Mesenchymal stem cell (in vitro differentiated cells and primary cell): ENCODE data around the gene FHOD1.

Source experiments
- DNase-seq: peaks from one replicate; pipeline ENCODE4 v3.0.0-alpha.2; 2013
- H2AFZ ChIP-seq: one replicate; pipeline ENCODE4 v1.6.1; 2013; ENCODE audit warnings: low read depth, mild to moderate bottlenecking, control low read depth, inconsistent platforms, low read length, moderate library complexity
- H2AK5ac ChIP-seq: 2 replicates; pipeline ENCODE4 v1.6.1; 2013; ENCODE audit warnings: low read length, moderate library complexity, mild to moderate bottlenecking, inconsistent platforms; ENCODE audit not compliant: severe bottlenecking
- H2BK120ac ChIP-seq: one replicate; pipeline ENCODE4 v1.6.1; 2013; ENCODE audit warnings: low read depth, mild to moderate bottlenecking, inconsistent platforms, low read length, moderate library complexity
- H2BK12ac ChIP-seq, 2 experiments: one replicate each; pipeline ENCODE4 v1.6.1; 2013; ENCODE audit warnings: inconsistent platforms in 2 of 2, low read length in 2 of 2, mild to moderate bottlenecking in 2 of 2, moderate library complexity in 2 of 2, control low read depth in 1 of 2
- H2BK15ac ChIP-seq: one replicate; pipeline ENCODE4 v1.6.1; 2013; ENCODE audit warnings: mild to moderate bottlenecking, low read depth, inconsistent platforms; ENCODE audit not compliant: poor library complexity, severe bottlenecking
- H2BK5ac ChIP-seq: 2 replicates; pipeline ENCODE4 v1.6.1; 2013; ENCODE audit warnings: low read depth, mild to moderate bottlenecking, low read length, control low read depth, inconsistent platforms; ENCODE audit not compliant: poor library complexity, severe bottlenecking
- H3K14ac ChIP-seq, 2 experiments: one replicate each; pipeline ENCODE4 v1.6.1; 2013; ENCODE audit warnings: inconsistent platforms in 2 of 2, low read length in 2 of 2, control low read depth in 1 of 2, mild to moderate bottlenecking in 1 of 2, moderate library complexity in 1 of 2
- H3K18ac ChIP-seq, 2 experiments: one replicate each; pipeline ENCODE4 v1.6.1; 2013; ENCODE audit warnings: inconsistent platforms in 2 of 2, low read length in 2 of 2, control low read depth in 1 of 2, low read depth in 1 of 2, mild to moderate bottlenecking in 1 of 2
- H3K23ac ChIP-seq, 2 experiments: one replicate each; pipeline ENCODE4 v1.6.1; 2013; ENCODE audit warnings: inconsistent platforms in 2 of 2, low read length in 2 of 2, mild to moderate bottlenecking in 2 of 2, moderate library complexity in 2 of 2, control low read depth in 1 of 2
- H3K27ac ChIP-seq: 2 replicates; pipeline ENCODE4 v1.5.1; 2013; ENCODE audit warnings: mild to moderate bottlenecking, moderate library complexity, low read length, control low read depth, inconsistent platforms; ENCODE audit not compliant: poor library complexity, severe bottlenecking
- H3K27me3 ChIP-seq, 2 experiments: 2 replicates each; pipeline versions ENCODE4 v1.6.1 to v1.7.0; 2013; ENCODE audit warnings: low read length in 2 of 2, mild to moderate bottlenecking in 2 of 2, moderate library complexity in 2 of 2, control low read depth in 1 of 2, inconsistent platforms in 1 of 2; ENCODE audit not compliant: control insufficient read depth in 1 of 2, insufficient read depth in 1 of 2
- H3K36me3 ChIP-seq, 2 experiments: 2 replicates each; pipeline versions ENCODE4 v1.6.1 to v1.7.0; 2013; ENCODE audit warnings: low read length in 2 of 2, control low read depth in 1 of 2, inconsistent platforms in 1 of 2, low read depth in 1 of 2, mild to moderate bottlenecking in 1 of 2; ENCODE audit not compliant: insufficient read depth in 2 of 2, control insufficient read depth in 1 of 2
- H3K4ac ChIP-seq, 2 experiments: one replicate each; pipeline ENCODE4 v1.6.1; 2013; ENCODE audit warnings: inconsistent platforms in 2 of 2, low read length in 2 of 2, mild to moderate bottlenecking in 2 of 2, moderate library complexity in 2 of 2, control low read depth in 1 of 2, low read depth in 1 of 2
- H3K4me1 ChIP-seq: 2 replicates; pipeline ENCODE4 v1.6.1; 2013; ENCODE audit warnings: low read depth, low read length, control low read depth; ENCODE audit not compliant: control insufficient read depth, insufficient read depth
- H3K4me2 ChIP-seq: 2 replicates; pipeline ENCODE4 v1.6.1; 2013; ENCODE audit warnings: low read length, mild to moderate bottlenecking, inconsistent platforms; ENCODE audit not compliant: poor library complexity, severe bottlenecking
- H3K4me3 ChIP-seq, 2 experiments: 2 replicates each; pipeline versions ENCODE4 v1.5.1 to v1.7.0; 2013; ENCODE audit warnings: low read length in 2 of 2, mild to moderate bottlenecking in 2 of 2, control low read depth in 1 of 2, low read depth in 1 of 2; ENCODE audit not compliant: insufficient read depth in 1 of 2
- H3K79me1 ChIP-seq: replicated peaks from 2 replicates; pipeline ENCODE4 v1.6.1; 2013; ENCODE audit warnings: mild to moderate bottlenecking, control low read depth, low read length, inconsistent platforms; ENCODE audit not compliant: poor library complexity, severe bottlenecking
- H3K9ac ChIP-seq: 2 replicates; pipeline ENCODE4 v1.7.0; 2013; ENCODE audit warnings: mild to moderate bottlenecking, low read length, moderate library complexity
- H3K9me3 ChIP-seq: 2 replicates; pipeline ENCODE4 v1.7.0; 2013; ENCODE audit warnings: mild to moderate bottlenecking, low read length; ENCODE audit not compliant: control insufficient read depth
- H4K8ac ChIP-seq: one replicate; pipeline ENCODE4 v1.6.1; 2013; ENCODE audit warnings: inconsistent platforms, mild to moderate bottlenecking, low read length, moderate library complexity
- H4K91ac ChIP-seq: one replicate; pipeline ENCODE4 v1.6.1; 2013; ENCODE audit warnings: mild to moderate bottlenecking, low read length, inconsistent platforms
- WGBS: methylation state at CpG from one replicate; pipeline ENCODE4 v1.1.7; 2013; ENCODE audit warnings: mixed read lengths; 5-methylcytosine and 5-hydroxymethylcytosine counted together

Gene FHOD1

DNA sequence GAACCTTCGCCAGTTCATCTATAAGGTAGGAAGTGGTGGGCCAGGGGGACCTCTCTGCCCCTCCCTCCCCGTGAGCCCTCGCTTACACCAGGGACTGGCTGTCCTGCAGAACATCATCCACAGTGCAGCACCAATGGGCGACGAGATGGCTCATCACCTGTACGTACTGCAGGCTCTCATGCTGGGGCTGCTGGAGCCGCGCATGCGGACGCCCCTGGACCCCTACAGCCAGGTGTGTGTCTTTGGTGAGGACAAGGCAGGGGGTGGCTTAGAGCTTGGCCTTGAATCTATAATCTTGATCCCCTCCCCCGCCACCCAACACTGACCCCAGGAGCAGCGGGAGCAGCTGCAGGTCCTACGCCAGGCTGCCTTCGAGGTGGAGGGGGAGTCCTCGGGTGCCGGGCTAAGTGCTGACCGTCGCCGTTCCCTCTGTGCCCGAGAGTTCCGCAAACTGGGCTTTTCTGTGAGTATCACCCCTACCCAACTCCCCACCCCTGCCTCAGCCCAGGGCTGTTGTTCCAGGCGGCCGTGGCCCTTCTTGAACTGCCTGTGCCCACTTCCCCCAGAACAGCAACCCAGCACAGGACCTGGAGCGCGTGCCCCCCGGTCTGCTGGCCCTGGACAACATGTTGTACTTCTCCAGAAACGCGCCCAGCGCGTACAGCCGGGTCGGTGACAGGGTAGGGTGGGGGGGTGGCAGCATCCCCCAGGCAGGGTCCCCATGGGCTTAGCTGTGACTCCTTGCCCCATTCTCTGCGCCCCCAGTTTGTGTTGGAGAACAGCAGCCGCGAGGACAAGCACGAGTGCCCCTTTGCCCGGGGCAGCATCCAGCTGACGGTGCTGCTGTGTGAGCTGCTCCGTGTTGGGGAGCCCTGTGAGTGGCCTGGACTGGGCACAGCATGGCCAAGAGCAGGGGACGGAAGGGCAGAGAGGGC, 45.6 kb downstream of the FHOD1 start:
- H2AFZ ChIP-seq, result no peak overlapping the region
- WGBS, result 96% methylated on average over 39 of the region's 40 CpGs

DNA sequence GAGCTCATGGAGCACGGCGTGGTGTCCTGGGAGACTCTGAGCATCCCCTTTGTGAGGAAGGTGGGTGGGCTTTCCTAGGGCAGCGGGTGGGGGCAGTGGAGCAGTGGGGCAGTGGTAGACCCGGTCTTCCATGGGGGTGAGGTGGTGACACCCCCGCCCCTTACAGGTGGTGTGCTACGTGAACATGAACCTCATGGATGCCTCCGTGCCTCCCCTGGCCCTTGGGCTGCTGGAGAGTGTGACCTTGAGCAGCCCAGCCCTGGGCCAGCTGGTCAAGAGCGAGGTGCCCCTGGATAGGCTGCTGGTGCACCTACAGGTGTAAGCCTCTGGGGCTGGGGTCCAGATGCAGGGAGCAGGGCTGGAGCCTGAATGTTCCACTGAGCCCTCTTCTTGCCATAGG, 46.8 kb downstream of the FHOD1 start:
- H2AK5ac ChIP-seq, result no peak overlapping the region
- H3K14ac ChIP-seq, result no peak overlapping the region
- H2BK12ac ChIP-seq, result no peak overlapping the region
- H3K79me1 ChIP-seq, result peaks cover 23% of the 10 kb centered on the region
- H4K91ac ChIP-seq, result peak overlapping the region; percentile 70
- H2BK120ac ChIP-seq, result no peak overlapping the region
- H2BK15ac ChIP-seq, result no peak overlapping the region
- H3K27ac ChIP-seq, result no peak overlapping the region
- H3K4me3 ChIP-seq, result no peak overlapping the region
- H2BK5ac ChIP-seq, result no peak overlapping the region
- H3K23ac ChIP-seq, result no peak overlapping the region
- peaks cover 36 to 90% of the 10 kb centered on the region in 2 experiments for H3K36me3 ChIP-seq
- peaks cover 19% of the 10 kb centered on the region for H3K4me1 ChIP-seq
- H3K18ac ChIP-seq, result no peak overlapping the region
- no peak overlapping the region for H3K4ac ChIP-seq
- no peak for DNase-seq
- H3K9ac ChIP-seq, result no peak overlapping the region
- H3K9me3 ChIP-seq, result no peaks in the 10 kb centered on the region
- no peak overlapping the region for H2AFZ ChIP-seq
- H4K8ac ChIP-seq, result no peak overlapping the region
- no peak overlapping the region for H3K4me2 ChIP-seq
- H3K27me3 ChIP-seq, result no peaks in the 10 kb centered on the region
- 98% methylated on average over 8 of the region's 8 CpGs for WGBS

More for the DNA sequence above, 45.6 kb downstream of the FHOD1 start:
- Histone ChIP-seq H3K79me1 (peaks cover 14% of the 10 kb centered on the region), H4K8ac (no peak overlapping the region), H3K23ac (no peak overlapping the region), H3K9ac (no peak overlapping the region), H3K27me3 (no peaks in the 10 kb centered on the region), H2BK120ac (no peak overlapping the region), H3K18ac (no peak overlapping the region), H2BK5ac (no peak overlapping the region), H3K9me3 (no peaks in the 10 kb centered on the region), H3K14ac (no peak overlapping the region), H2BK15ac (no peak overlapping the region), H3K36me3 (peaks cover 24 to 78% of the 10 kb centered on the region in 2 experiments), H3K4me3 (no peak overlapping the region), H4K91ac (no peak overlapping the region), H3K27ac (no peak overlapping the region), H3K4me2 (no peak overlapping the region), H3K4ac (peak overlapping the region in 1 of 2 experiments; percentile 2), H2BK12ac (no peak overlapping the region), H3K4me1 (peaks cover 20% of the 10 kb centered on the region), H2AK5ac (no peak overlapping the region)
- DNase-seq, result no peak

DNA sequence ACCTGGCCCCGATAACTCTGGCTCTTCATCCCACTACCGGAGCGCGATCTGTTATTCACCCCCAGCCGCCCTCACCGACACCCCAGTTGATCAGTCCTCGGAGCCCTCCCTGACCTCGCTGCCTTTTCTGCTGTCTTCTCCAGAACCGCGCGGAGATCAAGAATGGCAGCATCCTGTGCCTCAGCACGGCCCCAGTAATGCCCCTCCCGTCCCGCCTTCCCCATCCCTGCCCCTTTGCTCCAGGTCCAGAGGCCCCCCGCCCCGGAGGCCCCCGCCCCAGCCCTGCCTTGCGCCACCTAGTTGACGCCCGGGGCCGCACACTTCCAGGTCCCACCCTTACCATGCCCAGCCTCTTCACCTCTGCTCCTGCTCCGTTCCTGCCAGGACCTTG, 47.5 kb downstream of the FHOD1 start:
- no peak overlapping the region for H2BK15ac ChIP-seq
- no peak overlapping the region for H2BK120ac ChIP-seq
- H4K8ac ChIP-seq, result peak overlapping the region; percentile 29
- no peak overlapping the region for H2AK5ac ChIP-seq
- H3K36me3 ChIP-seq, result peaks cover 43 to 96% of the 10 kb centered on the region in 2 experiments
- no peak overlapping the region for H3K23ac ChIP-seq
- H2BK5ac ChIP-seq, result no peak overlapping the region
- H3K18ac ChIP-seq, result no peak overlapping the region
- peaks cover 19% of the 10 kb centered on the region for H3K4me1 ChIP-seq
- H2BK12ac ChIP-seq, result no peak overlapping the region
- 62% methylated on average over 16 of the region's 22 CpGs for WGBS
- H3K79me1 ChIP-seq, result peaks cover 27% of the 10 kb centered on the region
- no peak for DNase-seq
- H2AFZ ChIP-seq, result no peak overlapping the region
- no peak overlapping the region for H3K27ac ChIP-seq
- H3K4me3 ChIP-seq, result no peak overlapping the region
- H3K14ac ChIP-seq, result no peak overlapping the region
- no peak overlapping the region for H3K4ac ChIP-seq
- no peak overlapping the region for H3K4me2 ChIP-seq
- no peak overlapping the region for H3K9ac ChIP-seq
- H3K27me3 ChIP-seq, result no peaks in the 10 kb centered on the region
- no peak overlapping the region for H4K91ac ChIP-seq
- no peaks in the 10 kb centered on the region for H3K9me3 ChIP-seq

DNA sequence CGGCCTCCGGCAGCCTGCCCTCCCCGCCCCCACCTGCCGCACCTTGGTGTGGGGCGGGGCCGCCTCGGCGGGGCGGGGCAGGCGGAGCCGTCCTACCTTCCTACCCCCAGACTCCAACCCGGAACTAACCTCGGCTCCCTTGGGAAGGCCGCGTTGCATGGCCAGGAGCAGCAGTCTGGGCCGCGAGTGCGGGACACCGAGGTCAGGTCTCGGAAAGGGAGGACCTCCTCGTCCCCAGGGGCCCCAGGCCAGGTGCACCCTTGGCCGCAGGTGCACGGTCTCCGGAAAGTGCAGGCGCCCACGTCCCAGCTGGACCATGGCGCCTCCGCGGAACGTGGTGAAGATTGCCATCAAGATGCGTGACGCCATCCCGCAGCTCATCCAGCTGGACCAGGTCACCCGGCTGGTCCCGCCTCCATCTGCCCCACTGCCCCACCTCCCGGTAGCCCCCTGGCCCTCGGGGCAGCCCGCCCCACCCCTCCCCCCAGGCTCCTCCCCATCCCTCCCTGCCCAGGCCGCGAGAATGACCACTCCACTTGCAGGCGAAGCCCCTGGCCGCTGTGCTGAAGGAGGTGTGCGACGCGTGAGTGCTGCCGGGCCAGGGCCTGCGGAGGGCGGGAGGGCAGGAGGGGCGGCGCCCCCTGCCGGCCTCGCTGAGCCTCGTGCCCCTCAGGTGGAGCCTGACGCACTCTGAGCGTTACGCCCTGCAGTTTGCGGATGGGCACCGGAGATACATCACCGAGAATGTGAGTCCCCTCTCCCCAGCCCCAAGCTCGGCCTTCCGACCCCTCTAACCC, 48.1 kb downstream of the FHOD1 start, which contains the start of gene ELMO3:
Gene ELMO3, plus strand, starts transcription at position 121 of the 797 bp plus-strand sequence. Its CDS starts 196 bp downstream, at position 317.
- WGBS, result 58% methylated on average over 55 of the region's 61 CpGs
- Histone ChIP-seq H3K4ac (peak within 1 kb of the TSS in 1 of 2 experiments; percentile 41), H3K4me1 (peaks cover 20% of the 10 kb centered on the region), H2BK15ac (no peak within 1 kb of the TSS), H3K4me3 (no peak within 1 kb of the TSS), H2AK5ac (no peak within 1 kb of the TSS), H2BK120ac (no peak within 1 kb of the TSS), H3K27me3 (no peaks in the 10 kb centered on the region), H3K36me3 (peaks cover 49 to 96% of the 10 kb centered on the region in 2 experiments), H3K4me2 (no peak within 1 kb of the TSS), H2BK12ac (no peak within 1 kb of the TSS), H3K79me1 (peaks cover 33% of the 10 kb centered on the region), H4K8ac (peak within 1 kb of the TSS; percentile 39), H3K27ac (no peak within 1 kb of the TSS), H2AFZ (no peak within 1 kb of the TSS), H3K14ac (no peak within 1 kb of the TSS), H3K9me3 (no peaks in the 10 kb centered on the region), H2BK5ac (no peak within 1 kb of the TSS), H3K23ac (no peak within 1 kb of the TSS), H3K9ac (peak within 1 kb of the TSS; percentile 25), H3K18ac (no peak within 1 kb of the TSS), H4K91ac (peak within 1 kb of the TSS; percentile 46)
- DNase-seq, result no peak
